Measurements from ENCODE around the gene HS6ST1. TPM values are rescaled to one million over a fixed set of nuclear protein-coding genes. Genes with fewer than 3 reads are reported as not detected.

The HS6ST1 gene
- total RNA-seq, 4 donors from 2014 or later: 20.5 to 43.6 (median 32.1) TPM

GRCh38 chr2:128282976-128283810, 35.5 kb downstream of the HS6ST1 start:
- TF ChIP-seq CTCF (IDR thresholded peaks at IDR 0.05) (peak in 1 of 4 experiments; percentile 30), EP300 (IDR thresholded peaks at IDR 0.05) (no peak)
- no peak for ATAC-seq
- Histone ChIP-seq H3K36me3 (peaks cover 0 to 20% of the 10 kb centered on the region in 2 donors), H3K27me3 (no peaks in the 10 kb centered on the region), H3K9me3 (no peaks in the 10 kb centered on the region), H3K4me1 (peaks cover 0 to 74% (median 35%) of the 10 kb centered on the region in 3 donors), H3K4me3 (no peak overlapping the region), H3K27ac (peak overlapping the region in 1 of 4 donors; percentile 22)
- 71% methylated on average over 1 of the region's 8 CpGs; no CpG with 5 or more reads in 1 of the 2 donors for WGBS, 2 donors (ENCODE audit: low coverage in 1 of 2)

GRCh38 chr2:128282246-128282975, 36.3 kb downstream of the HS6ST1 start:
- Histone ChIP-seq H3K4me1 (peaks cover 0 to 66% (median 31%) of the 10 kb centered on the region in 3 donors), H3K36me3 (peaks cover 0 to 17% of the 10 kb centered on the region in 2 donors), H3K9me3 (no peaks in the 10 kb centered on the region), H3K4me3 (no peak overlapping the region), H3K27ac (peak overlapping the region in 1 of 4 donors; percentile 22), H3K27me3 (no peaks in the 10 kb centered on the region)
- TF ChIP-seq CTCF (IDR thresholded peaks at IDR 0.05) (no peak), POLR2A (IDR thresholded peaks at IDR 0.05) (no peak), POLR2AphosphoS5 (IDR thresholded peaks at IDR 0.05) (no peak), EP300 (IDR thresholded peaks at IDR 0.05) (no peak)
- ATAC-seq: no peak
- WGBS, 2 donors (ENCODE audit: low coverage in 1 of 2): 59% methylated on average over 2 of the region's 24 CpGs; no CpG with 5 or more reads in 1 of the 2 donors

- Histone ChIP-seq H3K4me1 (peaks cover 0 to 60% (median 27%) of the 10 kb centered on the region in 3 donors), H3K4me3 (no peak overlapping the region), H3K27me3 (no peaks in the 10 kb centered on the region), H3K36me3 (peaks cover 0 to 16% of the 10 kb centered on the region in 2 donors), H3K27ac (peak overlapping the region in 1 of 4 donors; percentile 22), H3K9me3 (no peaks in the 10 kb centered on the region)
- WGBS, 2 donors (ENCODE audit: low coverage in 1 of 2): no CpG with 5 or more reads among the region's 2 CpGs
- TF ChIP-seq EP300 (IDR thresholded peaks at IDR 0.05) (no peak), POLR2AphosphoS5 (IDR thresholded peaks at IDR 0.05) (no peak), CTCF (IDR thresholded peaks at IDR 0.05) (no peak), POLR2A (IDR thresholded peaks at IDR 0.05) (no peak)
- ATAC-seq: no peak
Observed at GRCh38 chr2:128281852-128282245, 36.8 kb downstream of the HS6ST1 start.

GRCh38 chr2:128280901-128281321, 37.8 kb downstream of the HS6ST1 start:
- Histone ChIP-seq H3K27me3 (no peaks in the 10 kb centered on the region), H3K4me3 (no peak overlapping the region), H3K9me3 (no peaks in the 10 kb centered on the region), H3K4me1 (peaks cover 0 to 51% (median 27%) of the 10 kb centered on the region in 3 donors), H3K27ac (peak overlapping the region in 1 of 4 donors; percentile 22), H3K36me3 (peaks cover 0 to 21% of the 10 kb centered on the region in 2 donors)
- peak; percentile 62 for ATAC-seq
- TF ChIP-seq EP300 (IDR thresholded peaks at IDR 0.05) (no peak), CTCF (IDR thresholded peaks at IDR 0.05) (no peak), POLR2AphosphoS5 (IDR thresholded peaks at IDR 0.05) (no peak), POLR2A (IDR thresholded peaks at IDR 0.05) (no peak)
- WGBS, 2 donors (ENCODE audit: low coverage in 1 of 2): 80% methylated on average over 1 of the region's 5 CpGs; no CpG with 5 or more reads in 1 of the 2 donors

Measured in gastroesophageal sphincter (tissue), 4 donors.